ENCODE results near the gene NKTR. TPM values are rescaled to one million over a fixed set of nuclear protein-coding genes. Genes with fewer than 3 reads are reported as not detected.

NKTR gene
- polyA plus RNA-seq, 1 donor from 2014 or later, result 242 TPM

- Histone ChIP-seq H3F3A (ENCODE audit: insufficient read depth, low read length, poor library complexity, severe bottlenecking) (no peaks in the 10 kb centered on the region), H3K27ac (ENCODE audit: low read length) (no peak overlapping the region), H3K9me2 (ENCODE audit: insufficient read depth, low read length) (no peaks in the 10 kb centered on the region), H3K4me2 (ENCODE audit: low read length) (no peak overlapping the region), H3K36me3 (ENCODE audit: insufficient read depth, low read length) (no peaks in the 10 kb centered on the region), H2AFZ (ENCODE audit: low read depth, low read length) (no peak overlapping the region), H3K27me3 (ENCODE audit: insufficient read depth, low read depth, low read length) (no peaks in the 10 kb centered on the region), H3K9me3 (ENCODE audit: low read length) (no peaks in the 10 kb centered on the region), H3K9ac (ENCODE audit: low read length) (no peak overlapping the region), H4K20me1 (ENCODE audit: insufficient read depth) (no peaks in the 10 kb centered on the region), H3K79me2 (replicated peaks; ENCODE audit: insufficient read depth, low read length) (no peaks in the 10 kb centered on the region), H3K4me3 (ENCODE audit: low read length) (no peak overlapping the region)
- TF ChIP-seq MXI1 (conservative IDR thresholded peaks at IDR 0.05; ENCODE audit: poor library complexity, severe bottlenecking), result no peak
- TF ChIP-seq REST (IDR thresholded peaks at IDR 0.05; ENCODE audit: borderline replicate concordance), result no peak
- TF ChIP-seq POLR2AphosphoS5 (IDR thresholded peaks at IDR 0.05), result no peak
- TF ChIP-seq TAF1 (IDR thresholded peaks at IDR 0.05; ENCODE audit: low read depth), result no peak
- TF ChIP-seq RAD21 (conservative IDR thresholded peaks at IDR 0.05), result no peak
- no peak for TF ChIP-seq EZH2 (IDR thresholded peaks at IDR 0.05; ENCODE audit: borderline replicate concordance, insufficient read depth, low read length, poor library complexity, severe bottlenecking)
- TF ChIP-seq EP300 (conservative IDR thresholded peaks at IDR 0.05; ENCODE audit: poor library complexity, severe bottlenecking), result no peak
Observed at GRCh38 chr3:42651248-42652091, 51.0 kb downstream of the NKTR start.

GRCh38 chr3:42652251-42652610 is 51.7 kb downstream of the NKTR start:
- Histone ChIP-seq H3K79me2 (replicated peaks; ENCODE audit: insufficient read depth, low read length) (no peaks in the 10 kb centered on the region), H3K27me3 (ENCODE audit: insufficient read depth, low read depth, low read length) (no peaks in the 10 kb centered on the region), H3K27ac (ENCODE audit: low read length) (no peak overlapping the region), H3K4me3 (ENCODE audit: low read length) (no peak overlapping the region), H3K4me2 (ENCODE audit: low read length) (no peak overlapping the region), H3K9me3 (ENCODE audit: low read length) (no peaks in the 10 kb centered on the region), H3F3A (ENCODE audit: insufficient read depth, low read length, poor library complexity, severe bottlenecking) (no peaks in the 10 kb centered on the region), H2AFZ (ENCODE audit: low read depth, low read length) (no peak overlapping the region), H4K20me1 (ENCODE audit: insufficient read depth) (no peaks in the 10 kb centered on the region), H3K9me2 (ENCODE audit: insufficient read depth, low read length) (no peaks in the 10 kb centered on the region), H3K36me3 (ENCODE audit: insufficient read depth, low read length) (no peaks in the 10 kb centered on the region), H3K9ac (ENCODE audit: low read length) (no peak overlapping the region)
- TF ChIP-seq TAF1 (IDR thresholded peaks at IDR 0.05; ENCODE audit: low read depth) (no peak), RAD21 (conservative IDR thresholded peaks at IDR 0.05) (no peak), CTCF (IDR thresholded peaks at IDR 0.05; ENCODE audit: poor library complexity, severe bottlenecking) (no peak), SMC3 (conservative IDR thresholded peaks at IDR 0.05; ENCODE audit: poor library complexity) (no peak), POLR2AphosphoS5 (IDR thresholded peaks at IDR 0.05) (no peak), EZH2 (IDR thresholded peaks at IDR 0.05; ENCODE audit: borderline replicate concordance, insufficient read depth, low read length, poor library complexity, severe bottlenecking) (no peak), EP300 (conservative IDR thresholded peaks at IDR 0.05; ENCODE audit: poor library complexity, severe bottlenecking) (no peak), REST (IDR thresholded peaks at IDR 0.05; ENCODE audit: borderline replicate concordance) (no peak), MXI1 (conservative IDR thresholded peaks at IDR 0.05; ENCODE audit: poor library complexity, severe bottlenecking) (no peak)

Data from neural cell (in vitro differentiated cells).